ENCODE measurements around the gene PLEKHM2. TPM values are rescaled to one million over a fixed set of nuclear protein-coding genes. Genes with fewer than 3 reads are reported as not detected.

Gene PLEKHM2
- total RNA-seq, 3 donors from 2014 or later (not counting 1 experiment from before 2014, with no cell fraction given), result 47.8 to 61.0 (median 50.9) TPM

- intact Hi-C loops (cut with micrococcal nuclease), result no loop called here
- no peaks in the 10 kb centered on the region for H3K27me3 Mint-ChIP-seq (ENCODE audit: low read depth in 2 of 2)
- Histone ChIP-seq H3K27ac (ENCODE audit: low read length) (no peak overlapping the region), H3K4me3 (ENCODE audit: low read length) (no peak overlapping the region), H3K36me3 (ENCODE audit: control insufficient read depth, insufficient read depth, low read length) (no peaks in the 10 kb centered on the region), H3K9me3 (ENCODE audit: control insufficient read depth, insufficient read depth, low read length) (no peaks in the 10 kb centered on the region), H3K27me3 (ENCODE audit: control insufficient read depth, insufficient read depth, low read length) (no peaks in the 10 kb centered on the region), H3K4me1 (ENCODE audit: control insufficient read depth, insufficient read depth, low read length) (peaks cover 7% of the 10 kb centered on the region)
- peaks cover 0 to 7% of the 10 kb centered on the region in 2 donors for H3K4me1 Mint-ChIP-seq
- ATAC-seq (peak; percentile 52 to 86 (median 76)), DNase-seq (peak; percentile 32 to 77)
- no peaks in the 10 kb centered on the region for H3K36me3 Mint-ChIP-seq
- H3K4me3 Mint-ChIP-seq, result no peak overlapping the region
- WGBS (ENCODE audit: insufficient coverage), result 65% methylated on average over 27 of the region's 27 CpGs
- H3K9me3 Mint-ChIP-seq, result no peaks in the 10 kb centered on the region
- TF ChIP-seq CTCF (IDR thresholded peaks at IDR 0.05), result peak; percentile 37
- peak overlapping the region in 1 of 2 donors; percentile 33 for H3K27ac Mint-ChIP-seq
Measured at GRCh38 chr1:15740924-15741850, 57.1 kb downstream of the PLEKHM2 start.

GRCh38 chr1:15742339-15742801 is 58.2 kb downstream of the PLEKHM2 start, which contains the start of gene TMEM82:
TMEM82 (plus strand) TSS chr1:15742499; CDS start chr1:15742560, 61 bp downstream.
- Histone ChIP-seq H3K27me3 (ENCODE audit: control insufficient read depth, insufficient read depth, low read length) (no peaks in the 10 kb centered on the region), H3K4me1 (ENCODE audit: control insufficient read depth, insufficient read depth, low read length) (peaks cover 7% of the 10 kb centered on the region), H3K27ac (ENCODE audit: low read length) (no peak within 1 kb of the TSS), H3K4me3 (ENCODE audit: low read length) (no peak within 1 kb of the TSS), H3K36me3 (ENCODE audit: control insufficient read depth, insufficient read depth, low read length) (no peaks in the 10 kb centered on the region), H3K9me3 (ENCODE audit: control insufficient read depth, insufficient read depth, low read length) (no peaks in the 10 kb centered on the region)
- 57% methylated on average over 14 of the region's 14 CpGs for WGBS (ENCODE audit: insufficient coverage)
- ATAC-seq (no peak), DNase-seq (no peak)
- H3K9me3 Mint-ChIP-seq, result no peaks in the 10 kb centered on the region
- intact Hi-C loops (cut with micrococcal nuclease), result no loop called here
- H3K27me3 Mint-ChIP-seq (ENCODE audit: low read depth in 2 of 2), result no peaks in the 10 kb centered on the region
- no peak within 1 kb of the TSS for H3K4me3 Mint-ChIP-seq
- peak within 1 kb of the TSS in 1 of 2 donors; percentile 33 for H3K27ac Mint-ChIP-seq
- H3K4me1 Mint-ChIP-seq, result peaks cover 0 to 7% of the 10 kb centered on the region in 2 donors
- no peak for TF ChIP-seq CTCF (IDR thresholded peaks at IDR 0.05)
- H3K36me3 Mint-ChIP-seq, result no peaks in the 10 kb centered on the region

- Mint-ChIP-seq H3K27ac (no peak overlapping the region), H3K36me3 (no peaks in the 10 kb centered on the region), H3K9me3 (no peaks in the 10 kb centered on the region), H3K4me1 (peaks cover 0 to 7% of the 10 kb centered on the region in 2 donors), H3K27me3 (ENCODE audit: low read depth in 2 of 2) (no peaks in the 10 kb centered on the region), H3K4me3 (no peak overlapping the region)
- Histone ChIP-seq H3K4me1 (ENCODE audit: control insufficient read depth, insufficient read depth, low read length) (peaks cover 7% of the 10 kb centered on the region), H3K27me3 (ENCODE audit: control insufficient read depth, insufficient read depth, low read length) (no peaks in the 10 kb centered on the region), H3K9me3 (ENCODE audit: control insufficient read depth, insufficient read depth, low read length) (no peaks in the 10 kb centered on the region), H3K36me3 (ENCODE audit: control insufficient read depth, insufficient read depth, low read length) (no peaks in the 10 kb centered on the region), H3K27ac (ENCODE audit: low read length) (no peak overlapping the region), H3K4me3 (ENCODE audit: low read length) (no peak overlapping the region)
- no peak for DNase-seq
- no peak for ATAC-seq
- TF ChIP-seq CTCF (IDR thresholded peaks at IDR 0.05), result no peak
- intact Hi-C loops (cut with micrococcal nuclease), result no loop called here
- WGBS (ENCODE audit: insufficient coverage), result 88% methylated on average over 30 of the region's 30 CpGs
Measured at GRCh38 chr1:15744122-15744679, 60.1 kb downstream of the PLEKHM2 start.
